ENCODE data around the gene SLCO4A1. TPM values are rescaled to one million over a fixed set of nuclear protein-coding genes. Genes with fewer than 3 reads are reported as not detected.

SLCO4A1 gene
- total RNA-seq, 1 experiment from 2014 or later, result 27.0 TPM

GRCh38 chr20:62717933-62718332, 75.6 kb downstream of the SLCO4A1 start:
- H3K27ac Mint-ChIP-seq (ENCODE audit: low read depth, unreplicated experiment), result no peak overlapping the region
- BruUV-seq (replicated peaks), result no TSS peak
- intact Hi-C loops (cut with micrococcal nuclease), result no loop called here
- no peak for DNase-seq (ENCODE audit: unreplicated experiment)
- TF ChIP-seq, protein P1, sequence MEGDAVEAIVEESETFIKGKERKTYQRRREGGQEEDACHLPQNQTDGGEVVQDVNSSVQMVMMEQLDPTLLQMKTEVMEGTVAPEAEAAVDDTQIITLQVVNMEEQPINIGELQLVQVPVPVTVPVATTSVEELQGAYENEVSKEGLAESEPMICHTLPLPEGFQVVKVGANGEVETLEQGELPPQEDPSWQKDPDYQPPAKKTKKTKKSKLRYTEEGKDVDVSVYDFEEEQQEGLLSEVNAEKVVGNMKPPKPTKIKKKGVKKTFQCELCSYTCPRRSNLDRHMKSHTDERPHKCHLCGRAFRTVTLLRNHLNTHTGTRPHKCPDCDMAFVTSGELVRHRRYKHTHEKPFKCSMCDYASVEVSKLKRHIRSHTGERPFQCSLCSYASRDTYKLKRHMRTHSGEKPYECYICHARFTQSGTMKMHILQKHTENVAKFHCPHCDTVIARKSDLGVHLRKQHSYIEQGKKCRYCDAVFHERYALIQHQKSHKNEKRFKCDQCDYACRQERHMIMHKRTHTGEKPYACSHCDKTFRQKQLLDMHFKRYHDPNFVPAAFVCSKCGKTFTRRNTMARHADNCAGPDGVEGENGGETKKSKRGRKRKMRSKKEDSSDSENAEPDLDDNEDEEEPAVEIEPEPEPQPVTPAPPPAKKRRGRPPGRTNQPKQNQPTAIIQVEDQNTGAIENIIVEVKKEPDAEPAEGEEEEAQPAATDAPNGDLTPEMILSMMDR (IDR thresholded peaks at IDR 0.05; ENCODE audit: unreplicated experiment), result no peak
- no peaks in the 10 kb centered on the region for H3K9me3 Mint-ChIP-seq (ENCODE audit: unreplicated experiment)
- H3K36me3 Mint-ChIP-seq (ENCODE audit: insufficient read depth, unreplicated experiment), result peaks cover 11% of the 10 kb centered on the region
- ChIA-PET CTCF (interaction anchor here (0.7 kb wide), 1 partner anchor 27 kb away, joined by 3 read pairs; no protein-coding TSS in a partner anchor), POLR2A (interaction anchor here (0.5 to 1.7 kb wide), 3 partner anchors 10 to 734 kb away, joined by 3 to 5 read pairs (median 3); no protein-coding TSS in a partner anchor)
- H3K4me3 Mint-ChIP-seq (ENCODE audit: unreplicated experiment), result no peak overlapping the region
- H3K4me1 Mint-ChIP-seq (ENCODE audit: insufficient read depth, unreplicated experiment), result peaks cover 15% of the 10 kb centered on the region
- H3K27me3 Mint-ChIP-seq (ENCODE audit: insufficient read depth, unreplicated experiment), result no peaks in the 10 kb centered on the region

- no peaks in the 10 kb centered on the region for H3K27me3 Mint-ChIP-seq (ENCODE audit: insufficient read depth, unreplicated experiment)
- CTCF ChIA-PET, result interaction anchor here (0.6 to 1.1 kb wide), 3 partner anchors 11 to 956 kb away, joined by 3 to 5 read pairs (median 3); no protein-coding TSS in a partner anchor
- H3K36me3 Mint-ChIP-seq (ENCODE audit: insufficient read depth, unreplicated experiment), result peaks cover 11% of the 10 kb centered on the region
- POLR2A ChIA-PET, result interaction anchor here (0.6 to 1.7 kb wide), 4 partner anchors 8 to 734 kb away, joined by 3 to 5 read pairs (median 4); no protein-coding TSS in a partner anchor
- H3K4me1 Mint-ChIP-seq (ENCODE audit: insufficient read depth, unreplicated experiment), result peaks cover 9% of the 10 kb centered on the region
- H3K27ac Mint-ChIP-seq (ENCODE audit: low read depth, unreplicated experiment), result no peak overlapping the region
- intact Hi-C loops (cut with micrococcal nuclease), result no loop called here
- H3K9me3 Mint-ChIP-seq (ENCODE audit: unreplicated experiment), result no peaks in the 10 kb centered on the region
- H3K4me3 Mint-ChIP-seq (ENCODE audit: unreplicated experiment), result no peak overlapping the region
- BruUV-seq (replicated peaks), result no TSS peak
- TF ChIP-seq, protein P1 (IDR thresholded peaks at IDR 0.05; ENCODE audit: unreplicated experiment), result no peak
- no peak for DNase-seq (ENCODE audit: unreplicated experiment)
Measured at GRCh38 chr20:62718546-62718945, 76.2 kb downstream of the SLCO4A1 start.

DNA sequence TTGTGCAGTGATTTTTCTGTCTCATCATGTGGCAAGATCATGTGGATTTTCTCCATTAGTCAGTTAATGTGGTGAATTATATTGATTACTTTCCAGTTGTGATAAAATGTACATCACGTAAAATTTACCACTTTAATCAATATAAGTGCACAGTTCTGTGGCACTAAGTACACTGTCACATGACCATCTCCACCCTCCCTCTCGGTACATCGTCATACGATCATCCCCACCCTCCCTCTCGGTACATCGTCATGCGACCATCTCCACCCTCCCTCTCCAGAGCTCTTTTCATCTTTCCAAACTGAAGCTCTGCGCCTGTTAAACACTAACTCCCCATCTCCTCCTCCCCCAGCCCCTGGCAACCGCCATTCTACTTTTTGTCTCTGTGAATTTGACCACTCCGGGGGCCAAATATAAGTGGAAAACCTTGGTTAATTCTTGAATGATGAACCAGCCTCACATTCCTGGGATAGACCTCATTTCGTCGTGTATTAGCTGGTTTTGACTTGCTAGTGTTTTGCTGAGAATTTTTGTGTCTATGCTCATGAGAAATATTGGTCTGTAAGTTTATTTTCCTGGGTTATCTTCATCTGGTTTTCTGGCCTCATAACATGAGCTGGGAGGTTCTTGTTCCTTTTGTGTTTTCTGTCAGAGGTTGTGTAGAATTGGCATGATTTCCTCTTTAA, 77.1 kb downstream of the SLCO4A1 start:
- TF ChIP-seq, protein P1 (IDR thresholded peaks at IDR 0.05; ENCODE audit: unreplicated experiment), result no peak
- no peak for DNase-seq (ENCODE audit: unreplicated experiment)
- Mint-ChIP-seq H3K9me3 (ENCODE audit: unreplicated experiment) (no peaks in the 10 kb centered on the region), H3K4me3 (ENCODE audit: unreplicated experiment) (no peak overlapping the region), H3K4me1 (ENCODE audit: insufficient read depth, unreplicated experiment) (peaks cover 8% of the 10 kb centered on the region), H3K36me3 (ENCODE audit: insufficient read depth, unreplicated experiment) (peaks cover 11% of the 10 kb centered on the region), H3K27me3 (ENCODE audit: insufficient read depth, unreplicated experiment) (no peaks in the 10 kb centered on the region), H3K27ac (ENCODE audit: low read depth, unreplicated experiment) (no peak overlapping the region)
- intact Hi-C loops (cut with micrococcal nuclease), result no loop called here
- ChIA-PET POLR2A (interaction anchor here (0.8 to 1.7 kb wide), 4 partner anchors 9 to 21 kb away, joined by 3 to 5 read pairs (median 3); no protein-coding TSS in a partner anchor), CTCF (interaction anchor here (0.6 to 1.1 kb wide), 5 partner anchors 10 to 272 kb away, joined by 3 to 5 read pairs (median 4); no protein-coding TSS in a partner anchor)
- no TSS peak for BruUV-seq (replicated peaks)

Other genes with a start within 250 kb of the SLCO4A1 start
- gene CABLES2, start 235.2 kb upstream of the SLCO4A1 start, total RNA-seq (2022), result 1.5 and 2.8 TPM in 2 replicates
- gene RBBP8NL, start 215.0 kb upstream of the SLCO4A1 start, total RNA-seq (2022), result not detected in 2 replicates
- not detected in 2 replicates for gene GATA5, start 166.5 kb upstream of the SLCO4A1 start, total RNA-seq (2022)
- 4.5 and 6.2 TPM in 2 replicates for gene NTSR1, start 66.3 kb downstream of the SLCO4A1 start, total RNA-seq (2022)
- gene MRGBP, start 154.0 kb downstream of the SLCO4A1 start, total RNA-seq (2022), result 16.9 and 17.8 TPM in 2 replicates
- gene OGFR, start 162.3 kb downstream of the SLCO4A1 start, total RNA-seq (2022), result 28.8 and 31.0 TPM in 2 replicates
- not detected in 2 replicates for gene COL9A3, start 174.5 kb downstream of the SLCO4A1 start, total RNA-seq (2022)
- gene TCFL5, start 219.3 kb downstream of the SLCO4A1 start, total RNA-seq (2022), result 10.8 and 12.8 TPM in 2 replicates